Epithelial cell of esophagus (primary cell): ENCODE data around the gene CYP4B1.
A peak's percentile ranks its signal among the peaks of the same experiment; 100 is the strongest.
"Not testable (repeated sequence)": the region's sequence is repeated elsewhere in the genome, so short reads cannot be mapped to it uniquely, and the experiment has no call there.

Experiments used
- DNase-seq: peaks from one replicate; pipeline ENCODE4 v3.0.0; 2010; ENCODE audit warnings: low read depth
- H3K4me3 ChIP-seq: 2 replicates; pipeline ENCODE4 v1.5.1; 2011; ENCODE audit warnings: mild to moderate bottlenecking, low read length, control low read depth
- TF ChIP-seq, protein P1 (sequence below): IDR thresholded peaks from 2 replicates; pipeline ENCODE4 v1.5.1; 2011; ENCODE audit warnings: low read depth, mild to moderate bottlenecking, low read length, control low read depth, inconsistent platforms; ENCODE audit not compliant: insufficient read depth; ENCODE audit errors: missing control alignments

CYP4B1 gene

GRCh38 chr1:46822248-46822826, 23.5 kb downstream of the CYP4B1 start:
- no peak overlapping the region for H3K4me3 ChIP-seq
- TF ChIP-seq, protein P1, sequence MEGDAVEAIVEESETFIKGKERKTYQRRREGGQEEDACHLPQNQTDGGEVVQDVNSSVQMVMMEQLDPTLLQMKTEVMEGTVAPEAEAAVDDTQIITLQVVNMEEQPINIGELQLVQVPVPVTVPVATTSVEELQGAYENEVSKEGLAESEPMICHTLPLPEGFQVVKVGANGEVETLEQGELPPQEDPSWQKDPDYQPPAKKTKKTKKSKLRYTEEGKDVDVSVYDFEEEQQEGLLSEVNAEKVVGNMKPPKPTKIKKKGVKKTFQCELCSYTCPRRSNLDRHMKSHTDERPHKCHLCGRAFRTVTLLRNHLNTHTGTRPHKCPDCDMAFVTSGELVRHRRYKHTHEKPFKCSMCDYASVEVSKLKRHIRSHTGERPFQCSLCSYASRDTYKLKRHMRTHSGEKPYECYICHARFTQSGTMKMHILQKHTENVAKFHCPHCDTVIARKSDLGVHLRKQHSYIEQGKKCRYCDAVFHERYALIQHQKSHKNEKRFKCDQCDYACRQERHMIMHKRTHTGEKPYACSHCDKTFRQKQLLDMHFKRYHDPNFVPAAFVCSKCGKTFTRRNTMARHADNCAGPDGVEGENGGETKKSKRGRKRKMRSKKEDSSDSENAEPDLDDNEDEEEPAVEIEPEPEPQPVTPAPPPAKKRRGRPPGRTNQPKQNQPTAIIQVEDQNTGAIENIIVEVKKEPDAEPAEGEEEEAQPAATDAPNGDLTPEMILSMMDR: no peak
- DNase-seq: no peak

- no peak for DNase-seq
- no peak overlapping the region for H3K4me3 ChIP-seq
- TF ChIP-seq, protein P1: no peak
Measured at GRCh38 chr1:46823151-46823550, 24.3 kb downstream of the CYP4B1 start.

GRCh38 chr1:46826892-46827291, 28.0 kb downstream of the CYP4B1 start:
- not testable (repeated sequence) for DNase-seq

DNA sequence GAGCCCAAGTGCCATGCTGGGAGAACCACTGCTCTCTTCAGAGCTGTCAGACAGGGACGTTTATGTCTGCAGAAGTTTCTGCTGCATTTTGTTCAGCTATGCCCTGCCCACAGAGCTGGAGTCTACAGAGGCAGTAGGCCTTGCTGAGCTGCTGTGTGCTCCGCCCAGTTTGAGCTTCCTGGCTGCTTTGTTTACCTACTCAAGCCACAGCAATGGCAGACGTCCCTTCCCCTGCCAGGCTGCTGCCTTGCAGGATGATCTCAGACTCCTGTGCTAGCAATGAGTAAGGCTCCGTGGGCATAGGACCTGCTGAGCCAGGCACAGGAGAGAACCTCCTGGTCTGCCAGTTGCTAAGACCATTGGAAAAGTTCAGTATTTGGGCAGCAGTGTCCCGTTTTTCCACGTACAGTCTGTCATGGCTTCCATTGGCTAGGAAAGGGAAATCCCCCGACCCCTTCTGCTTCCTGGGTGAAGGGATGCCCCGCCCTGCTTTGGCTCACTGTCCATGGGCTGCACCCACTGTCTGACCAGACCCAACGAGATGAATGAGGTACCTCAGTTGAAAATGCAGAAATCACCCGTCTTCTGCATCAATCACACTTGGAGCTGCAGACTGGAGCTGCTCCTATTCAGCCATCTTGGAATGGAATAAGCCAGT, 31.9 kb downstream of the CYP4B1 start:
- H3K4me3 ChIP-seq: no peak overlapping the region
- DNase-seq: peak; percentile 77
- TF ChIP-seq, protein P1: no peak

More at GRCh38 chr1:46826892-46827291, 28.0 kb downstream of the CYP4B1 start:
- H3K4me3 ChIP-seq: not testable (repeated sequence)

DNA sequence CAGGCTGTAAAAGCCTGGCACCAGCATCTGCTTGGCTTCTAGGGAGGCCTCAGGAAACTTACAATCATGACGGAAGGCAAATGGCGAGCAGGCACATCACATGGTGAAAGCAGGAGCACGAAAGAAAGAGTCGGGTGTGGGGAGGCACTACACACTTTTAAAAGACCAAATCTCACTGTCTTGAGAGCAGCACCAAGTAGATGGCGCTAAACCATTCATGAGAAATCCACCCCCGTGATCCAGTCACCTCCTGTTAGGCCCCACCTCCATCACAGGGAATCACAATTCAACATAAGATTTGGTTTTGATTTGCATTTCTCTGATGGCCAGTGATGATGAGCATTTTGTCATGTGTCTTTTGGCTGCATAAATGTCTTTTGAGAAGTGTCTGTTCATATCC, 36.6 kb downstream of the CYP4B1 start:
- DNase-seq, H3K4me3 ChIP-seq: not testable (repeated sequence)

- not testable (repeated sequence) for H3K4me3 ChIP-seq, DNase-seq
Measured at GRCh38 chr1:46846386-46846785, 47.5 kb downstream of the CYP4B1 start.

GRCh38 chr1:46857660-46858065, 58.8 kb downstream of the CYP4B1 start:
- H3K4me3 ChIP-seq: not testable (repeated sequence)
- DNase-seq: peak; percentile 37

DNA sequence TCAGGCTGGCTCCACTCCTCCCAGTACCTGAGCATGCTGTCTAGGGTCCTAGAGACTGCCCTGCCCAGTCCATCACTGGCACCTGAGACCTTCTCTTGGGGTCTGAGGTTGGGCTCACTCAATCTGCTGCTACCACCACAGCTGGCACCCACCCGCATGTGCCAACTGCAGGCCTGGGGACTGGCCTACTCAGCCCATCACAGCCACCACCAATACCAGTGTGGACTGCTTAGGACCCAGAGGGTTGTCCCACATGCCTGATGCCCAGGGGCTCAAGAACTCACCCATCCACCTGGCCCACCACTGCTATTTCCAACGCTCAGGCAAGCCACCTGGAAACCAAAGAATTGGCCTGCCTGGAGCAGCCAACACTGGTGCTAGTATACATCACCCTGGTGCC, 63.5 kb downstream of the CYP4B1 start:
- TF ChIP-seq, protein P1: no peak
- DNase-seq: no peak

More for the DNA sequence above, 63.5 kb downstream of the CYP4B1 start:
- H3K4me3 ChIP-seq: no peak overlapping the region
